A549 (cell line): ENCODE measurements around the gene TBC1D10A.

ENCODE experiments used
- CTCF ChIP-seq: fragments of >200 bp; sonication (Bioruptor Twin); formaldehyde crosslinking; IDR thresholded peaks from 3 replicates; pipeline ENCODE4 v1.5.1; 2016
- USF2 ChIP-seq: fragments of 450-650 bp; IDR thresholded peaks from 2 replicates; pipeline ENCODE4 v1.6.1; 2014; ENCODE audit warnings: antibody characterized with exemption

GRCh38 chr22:30308518-30309230 lies 18.1 kb downstream of the TBC1D10A start:
- TF ChIP-seq CTCF (no peak), USF2 (no peak)
